GM19025 (cell line): ENCODE data around the gene KAT6B.
"Not testable (repeated sequence)": the region's sequence is repeated elsewhere in the genome, so short reads cannot be mapped to it uniquely, and the experiment has no call there.

ENCODE experiments used
- ATAC-seq: cut with Tn5 transposase; IDR thresholded peaks from one replicate; pipeline ENCODE4 v1.9.1; 2021; ENCODE audit warnings: mild to moderate bottlenecking, low read depth, moderate library complexity; ENCODE audit not compliant: unreplicated experiment

KAT6B gene

DNA sequence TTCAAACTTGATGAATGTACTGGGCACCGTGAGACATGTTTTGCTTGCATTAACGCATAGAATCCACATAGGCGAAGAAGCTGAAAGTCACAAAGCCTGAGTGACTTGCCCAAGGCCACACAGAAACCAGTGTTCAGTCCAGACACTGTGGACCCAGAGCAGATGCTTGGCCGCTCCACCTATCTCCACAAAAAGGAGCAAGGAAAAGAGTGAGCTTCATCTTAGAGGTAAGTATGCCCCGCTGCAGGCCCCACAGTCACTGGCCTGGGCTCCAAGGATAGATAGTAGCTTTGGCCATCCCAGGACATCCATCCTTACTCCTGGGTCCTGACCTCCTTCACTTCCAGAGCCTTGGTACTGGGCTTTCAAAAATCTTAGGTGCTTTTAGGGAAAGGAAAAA lies 224.9 kb downstream of the KAT6B start:
- no peak for ATAC-seq

DNA sequence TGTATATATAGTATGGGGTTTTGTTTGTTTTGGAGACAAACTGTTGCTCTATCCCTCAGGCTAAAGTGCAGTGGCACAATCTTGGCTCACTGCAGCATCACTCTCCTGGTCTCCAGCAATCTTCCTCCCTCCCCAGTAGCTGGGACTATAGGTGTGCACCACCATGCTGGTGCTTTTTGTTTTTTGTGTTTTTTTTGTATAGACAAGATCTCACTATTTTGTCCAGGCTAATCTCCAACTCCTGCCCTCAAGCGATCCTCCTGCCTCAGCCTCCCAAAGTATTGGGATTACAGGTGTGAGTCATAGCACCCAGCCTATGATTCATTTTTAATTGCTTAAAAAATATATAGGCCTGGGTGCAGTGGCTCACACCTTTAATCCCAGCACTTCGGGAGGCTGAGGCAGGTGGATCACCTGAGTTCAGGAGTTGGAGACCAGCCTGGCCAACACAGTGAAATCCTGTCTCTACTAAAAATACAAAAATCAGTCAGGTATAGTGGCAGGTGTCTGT lies 229.6 kb downstream of the KAT6B start:
- not testable (repeated sequence) for ATAC-seq

DNA sequence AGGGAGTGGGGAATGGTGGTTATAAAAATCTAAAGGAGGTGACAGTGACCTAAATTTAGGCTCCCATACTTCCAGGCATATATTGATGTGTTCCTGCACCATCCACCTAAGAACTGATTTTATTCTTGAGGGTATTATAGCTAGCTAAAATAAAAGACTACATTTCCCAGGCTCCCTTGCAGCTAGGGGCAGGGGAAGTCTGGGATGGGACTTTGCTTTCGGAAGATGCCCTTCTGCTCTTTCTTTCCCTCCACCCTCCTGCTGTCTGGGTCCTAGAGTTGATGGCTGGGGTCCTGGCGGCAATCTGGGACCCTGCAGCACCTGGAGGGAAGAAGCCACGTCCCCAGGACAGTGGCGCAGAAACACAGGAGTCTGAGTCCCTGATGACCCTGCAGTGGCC lies 231.3 kb downstream of the KAT6B start:
- no peak for ATAC-seq

DNA sequence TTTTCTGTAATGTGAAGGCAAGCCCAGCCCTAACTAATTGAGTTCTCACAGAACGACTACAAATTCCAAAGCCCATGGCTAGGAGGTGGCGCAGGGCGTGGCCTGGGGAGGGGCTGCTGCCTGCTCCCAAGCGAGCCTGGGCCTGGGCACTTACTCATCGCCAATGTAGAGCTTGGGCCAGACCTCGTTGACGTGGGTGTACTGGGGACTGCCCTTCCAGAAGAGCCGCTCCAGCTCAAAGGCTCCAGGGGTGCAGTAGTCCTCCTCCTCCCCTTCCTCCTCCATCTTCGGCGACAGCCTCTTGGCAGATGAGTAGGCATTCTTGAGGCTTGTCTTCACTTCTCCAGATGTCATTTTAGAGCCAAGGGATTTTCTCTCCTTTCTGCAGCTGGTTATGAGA lies 231.8 kb downstream of the KAT6B start:
- no peak for ATAC-seq

DNA sequence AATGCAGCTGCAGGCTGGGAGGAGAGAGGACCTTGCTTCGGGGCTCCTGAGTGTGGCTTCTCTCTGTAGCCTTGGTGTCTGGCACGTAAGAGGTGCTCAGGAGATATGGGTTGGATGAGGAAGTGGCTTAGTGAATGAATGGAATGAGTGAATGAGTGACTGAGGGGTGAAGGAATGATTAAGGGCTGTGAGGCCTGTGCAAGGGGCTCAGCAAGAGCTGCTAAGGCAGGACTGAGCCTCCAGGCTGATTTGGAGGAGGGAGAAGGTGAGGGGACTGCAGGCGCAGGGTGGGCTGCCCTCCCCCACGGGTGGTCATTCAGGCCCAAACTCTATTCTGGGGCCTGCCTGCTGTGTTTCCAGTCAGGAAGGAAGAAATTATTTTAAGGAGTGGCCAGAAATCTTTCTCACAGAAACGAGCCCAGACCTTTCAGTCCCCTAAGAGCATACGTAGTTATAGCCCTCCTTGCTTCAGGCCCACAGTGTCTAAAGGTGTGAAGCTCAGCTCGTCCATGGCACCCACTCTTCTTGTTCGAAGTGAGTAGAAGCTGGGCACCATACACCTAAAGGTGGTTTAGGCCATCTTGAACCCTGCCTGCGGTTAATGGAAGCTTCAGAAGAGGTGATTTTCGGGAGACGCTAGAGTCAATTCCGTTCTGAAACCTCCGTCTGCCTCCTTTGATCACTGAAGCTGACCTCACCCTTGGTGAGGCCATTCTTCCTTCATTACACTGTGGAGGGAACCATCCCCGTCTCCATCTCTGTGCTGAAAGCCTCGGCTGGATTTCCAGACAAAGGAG lies 235.5 kb downstream of the KAT6B start:
- ATAC-seq = no peak

DNA sequence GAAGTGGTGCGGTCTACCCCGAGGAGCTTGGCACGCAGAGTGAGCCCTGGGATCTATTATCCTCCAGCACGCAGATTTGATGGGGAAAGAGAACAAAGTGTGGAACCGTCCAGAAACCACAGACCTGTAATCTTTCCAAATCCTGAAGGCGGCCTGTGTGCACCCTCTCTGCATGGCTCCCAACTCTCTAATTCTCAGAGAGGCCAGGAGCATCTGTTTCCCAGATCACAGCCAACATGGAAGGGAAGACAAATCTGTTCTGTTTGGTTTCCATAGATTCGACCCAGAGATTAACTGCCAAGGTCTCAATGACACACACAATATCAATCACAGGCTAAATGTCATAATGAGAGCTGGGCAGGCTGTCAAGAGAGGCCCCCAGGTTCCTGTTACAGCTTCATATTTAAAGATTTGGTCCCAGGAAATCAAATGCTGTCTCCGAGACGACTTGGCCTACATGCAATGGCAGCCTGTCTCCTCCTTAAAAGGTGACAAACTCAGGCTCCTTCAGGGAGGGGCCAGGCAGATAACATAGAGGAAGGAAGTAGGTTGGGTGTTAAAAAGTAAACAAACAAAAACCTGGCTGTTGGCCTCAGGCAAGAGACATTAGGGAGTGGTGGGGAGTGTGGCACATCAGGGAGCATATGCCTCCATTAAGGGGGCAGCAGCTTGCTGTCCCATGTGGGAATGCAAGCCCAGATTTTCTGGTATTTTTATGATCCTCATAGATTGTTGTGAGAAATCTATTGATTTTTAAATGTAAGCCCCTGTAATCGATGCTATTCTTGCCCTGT lies 236.3 kb downstream of the KAT6B start:
- ATAC-seq = no peak

DNA sequence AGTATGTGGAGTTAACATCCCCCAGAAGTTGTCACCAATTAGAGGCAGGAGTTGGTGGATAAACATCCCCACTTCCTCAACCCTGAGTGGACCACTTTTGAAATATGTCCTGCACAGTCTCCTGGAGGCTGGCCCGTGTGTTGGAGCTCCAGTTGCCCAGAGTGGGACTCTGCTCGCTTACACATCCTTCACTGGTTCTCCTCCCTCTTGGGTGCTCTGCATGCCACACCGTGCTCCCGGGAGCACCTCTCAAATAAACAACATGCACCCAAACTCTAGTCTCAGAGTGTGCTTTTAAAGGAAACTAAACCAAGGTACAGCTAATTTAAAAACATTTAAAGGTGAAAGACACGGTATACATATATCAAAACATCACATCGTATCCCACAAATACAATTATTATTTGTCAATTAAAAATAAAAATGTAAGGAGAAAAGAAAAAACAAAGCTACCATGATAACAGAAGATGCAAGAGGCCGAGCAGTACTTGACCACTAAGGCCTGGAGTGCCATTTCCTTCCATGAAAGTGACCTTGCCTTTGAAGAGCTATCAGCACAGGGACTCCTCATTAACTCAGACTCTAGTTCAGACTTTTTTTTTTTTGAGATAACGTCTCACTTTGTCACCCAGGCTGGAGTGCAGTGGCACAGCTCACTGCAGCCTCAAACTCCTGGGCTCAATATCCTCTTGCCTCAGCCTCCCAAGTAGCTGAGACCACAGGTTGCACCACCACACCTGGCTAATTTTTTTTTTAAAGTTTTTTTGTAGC lies 237.2 kb downstream of the KAT6B start:
- no peak for ATAC-seq

DNA sequence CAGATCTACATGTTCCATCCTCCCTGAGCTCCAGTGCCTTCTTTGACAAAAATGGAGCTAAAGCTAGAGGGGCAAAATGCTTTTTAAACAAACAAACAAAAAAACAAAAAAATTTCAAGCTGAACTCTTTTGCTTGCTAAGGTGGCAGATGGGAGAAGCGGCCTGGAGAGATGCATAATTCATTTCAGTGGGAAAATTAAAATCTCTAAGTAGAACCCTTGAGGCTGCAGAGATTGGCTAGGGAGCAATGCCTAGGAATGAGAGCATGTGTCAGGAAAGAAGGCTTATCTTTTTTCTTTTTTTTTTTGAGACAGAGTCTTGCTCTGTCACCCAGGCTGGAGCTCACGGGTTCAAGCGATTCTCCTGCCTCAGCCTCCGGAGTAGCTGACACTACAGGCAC lies 238.7 kb downstream of the KAT6B start:
- ATAC-seq = no peak

DNA sequence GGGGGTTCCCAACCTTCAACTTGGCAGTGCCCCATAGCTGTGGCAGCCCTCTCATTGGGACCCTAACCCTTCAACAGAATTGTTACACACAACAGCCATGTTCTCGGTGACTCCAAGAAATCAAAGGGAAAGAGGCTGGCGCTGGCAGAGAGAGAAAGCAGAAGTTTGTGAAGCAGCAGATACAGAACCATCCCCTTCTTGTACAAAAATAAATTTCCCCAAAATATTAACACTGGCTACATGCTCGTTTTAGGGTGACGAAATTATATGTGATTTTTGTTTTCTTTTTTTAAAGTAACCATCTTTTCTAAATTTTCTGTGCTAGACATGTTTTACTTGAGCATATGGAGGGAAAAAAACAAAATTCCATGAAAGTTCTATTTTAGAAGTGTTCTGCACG lies 239.9 kb downstream of the KAT6B start:
- no peak for ATAC-seq

DNA sequence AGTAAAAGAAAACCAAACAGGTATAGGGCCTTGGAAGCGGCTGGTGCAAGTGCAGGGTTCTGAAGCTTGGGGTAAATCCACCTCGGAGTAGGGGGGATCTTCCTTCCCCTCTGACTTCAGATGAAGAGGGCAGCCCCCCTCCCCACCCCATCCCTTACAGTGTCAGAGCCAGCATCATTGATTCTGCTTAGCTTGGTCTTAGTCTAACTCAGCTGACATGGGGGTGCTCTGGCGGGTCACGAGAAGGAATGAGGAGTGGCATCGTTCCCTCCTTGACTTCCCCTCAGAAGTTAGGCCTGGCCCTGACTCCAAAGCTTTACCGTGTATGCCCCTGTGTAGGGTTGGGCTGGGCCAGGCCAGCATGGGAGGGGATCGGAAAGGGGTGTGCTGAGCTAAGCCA lies 240.9 kb downstream of the KAT6B start:
- no peak for ATAC-seq

DNA sequence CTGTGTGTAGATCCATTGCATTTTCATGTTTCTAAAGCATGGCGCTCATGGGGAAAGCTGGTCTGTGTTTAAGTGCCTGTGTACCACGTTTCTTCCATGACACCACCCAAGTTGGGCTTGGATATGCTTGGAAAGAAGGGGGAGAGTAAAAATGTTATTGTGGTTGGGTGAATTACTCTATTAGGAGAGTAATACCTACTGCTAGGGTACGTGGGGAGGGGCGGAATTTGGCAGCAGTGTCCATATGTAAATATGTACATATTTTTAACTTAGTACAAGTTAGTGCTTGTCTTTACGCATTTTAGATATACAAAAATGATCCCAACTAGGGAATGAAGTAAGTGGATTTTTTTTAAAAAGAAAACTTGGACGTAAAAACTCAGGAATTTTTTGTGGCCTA lies 242.1 kb downstream of the KAT6B start:
- ATAC-seq = no peak

DNA sequence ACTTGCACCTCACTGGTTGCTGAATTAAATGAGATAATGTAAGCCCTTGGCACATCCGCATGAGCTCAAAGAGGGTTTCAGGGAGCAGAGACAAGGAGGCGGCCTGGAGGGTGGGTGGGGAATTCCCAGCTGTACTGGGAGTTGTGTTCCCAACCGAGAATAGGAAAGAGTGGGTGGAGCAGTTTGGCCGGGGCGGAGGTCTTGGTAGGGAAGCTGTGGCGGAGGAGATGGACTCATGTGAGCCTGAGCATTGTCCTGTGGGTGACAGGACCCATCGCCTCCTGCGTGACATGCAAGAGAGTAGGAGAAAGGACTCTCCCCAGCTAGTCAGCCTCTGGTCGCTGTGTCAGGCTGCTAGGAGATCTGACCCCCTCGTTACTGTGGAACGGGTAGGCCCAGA lies 244.1 kb downstream of the KAT6B start:
- ATAC-seq = no peak

DNA sequence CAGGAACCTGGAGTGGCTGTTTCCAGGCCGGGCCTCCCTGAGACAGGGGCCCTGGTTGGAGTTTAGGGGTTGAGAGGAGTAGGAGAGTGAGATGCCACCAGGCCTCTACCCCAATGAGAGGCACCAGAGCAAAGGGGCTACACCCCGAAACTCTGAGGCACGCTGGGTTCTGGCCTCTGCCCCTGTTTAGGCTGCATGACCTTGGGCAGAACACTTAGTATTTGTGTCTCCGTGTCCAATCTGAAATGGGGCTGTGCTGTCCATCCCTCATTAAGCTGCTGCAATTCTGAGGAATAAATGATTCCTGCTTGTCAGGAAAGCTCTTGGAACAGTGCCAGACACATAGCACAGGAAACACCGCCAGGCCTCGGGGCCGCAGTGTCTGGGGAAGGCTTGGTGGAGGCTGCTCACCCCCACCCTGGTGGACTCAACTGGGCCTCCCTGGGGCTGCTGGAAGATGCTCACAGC lies 244.6 kb downstream of the KAT6B start:
- ATAC-seq = no peak

DNA sequence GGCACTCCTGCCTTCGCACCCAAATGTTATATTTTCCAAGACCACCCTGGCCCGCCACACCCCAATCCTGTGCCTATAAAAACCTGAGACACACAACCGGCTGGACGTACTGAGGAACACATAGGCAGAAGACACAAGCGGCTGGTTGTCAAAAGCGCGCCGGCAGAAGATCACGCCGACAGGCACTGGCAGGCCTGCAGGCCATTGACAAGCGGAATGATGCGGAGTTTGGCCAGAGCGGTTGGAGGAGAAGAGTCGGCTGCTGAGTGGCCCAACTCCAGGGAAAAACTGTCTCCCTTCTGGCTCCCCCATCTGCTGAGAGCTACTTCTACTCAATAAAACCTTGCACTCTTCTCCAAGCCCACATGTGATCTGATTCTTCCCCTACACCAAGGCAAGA lies 245.4 kb downstream of the KAT6B start:
- no peak for ATAC-seq

DNA sequence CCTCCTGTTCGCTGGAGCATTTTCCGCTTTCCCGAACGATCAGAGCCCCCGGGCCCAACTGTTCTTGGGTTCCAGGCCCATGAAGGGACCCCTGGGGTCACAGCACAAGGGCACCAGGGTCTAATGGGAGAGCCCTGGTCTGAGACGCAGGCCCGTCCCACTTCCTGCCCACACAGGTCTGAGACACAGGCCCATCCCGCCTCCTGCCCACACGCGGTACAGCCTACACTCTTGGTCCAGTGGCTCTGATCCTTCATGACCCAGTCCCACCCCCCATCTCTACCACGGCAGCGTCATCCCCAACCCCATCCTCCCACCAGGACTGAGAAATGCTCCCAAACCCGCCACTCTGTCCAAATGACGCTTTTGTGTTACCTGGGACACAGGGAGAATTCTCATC lies 246.3 kb downstream of the KAT6B start:
- ATAC-seq = no peak

DNA sequence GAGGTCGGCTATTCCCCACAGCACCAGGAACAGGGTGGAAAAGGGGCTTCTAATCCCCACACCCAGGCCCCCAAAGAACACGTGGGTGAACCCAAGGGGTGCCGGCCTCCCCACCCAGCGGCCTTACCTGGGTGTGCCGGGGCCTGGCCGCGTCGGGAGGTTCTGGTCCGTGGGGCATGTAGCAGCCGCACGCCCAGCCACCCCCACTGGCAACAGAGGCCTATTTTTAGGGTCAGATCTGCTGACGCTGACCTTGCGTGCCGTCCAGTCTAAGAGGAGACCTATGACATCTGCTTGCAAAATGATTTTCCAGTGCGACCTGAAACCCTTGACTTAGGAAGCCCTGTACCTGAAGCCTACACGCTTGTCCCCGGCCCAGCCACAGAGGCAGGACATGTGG lies 247.0 kb downstream of the KAT6B start:
- ATAC-seq = no peak

DNA sequence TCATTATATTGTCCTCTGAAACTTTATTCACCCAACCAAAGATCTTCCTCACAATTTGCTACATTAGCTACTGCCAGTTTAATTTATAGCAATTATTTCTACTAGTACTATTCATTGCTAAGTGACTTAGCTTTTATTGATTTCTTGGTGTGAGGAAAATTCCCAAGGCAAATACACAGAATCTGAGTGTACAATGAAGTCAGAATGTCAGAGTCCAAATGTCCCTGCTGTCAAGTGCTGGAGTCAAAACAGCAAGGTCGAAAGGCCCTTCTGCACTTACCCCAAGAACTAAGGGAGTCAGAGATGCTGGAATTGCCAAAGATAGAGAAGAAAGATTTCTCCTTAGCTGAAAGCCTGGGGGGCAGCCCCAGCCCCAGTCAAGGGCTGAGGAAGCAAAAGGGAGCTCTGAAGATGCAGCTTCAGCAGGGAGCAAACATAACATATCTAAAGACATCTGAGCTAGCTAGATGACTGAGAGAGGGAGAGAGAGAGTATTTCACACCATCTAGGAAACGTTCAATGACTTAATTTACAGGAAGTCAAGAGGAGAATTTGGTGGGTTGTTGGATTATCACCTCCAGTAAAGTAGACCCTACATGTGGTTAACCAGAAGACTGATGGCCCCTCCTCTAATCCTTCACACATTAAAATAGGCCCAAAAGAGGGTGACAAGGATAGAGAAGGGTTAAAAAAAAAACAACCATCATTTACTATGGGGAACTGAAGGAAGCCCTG lies 248.5 kb downstream of the KAT6B start:
- ATAC-seq = no peak

DNA sequence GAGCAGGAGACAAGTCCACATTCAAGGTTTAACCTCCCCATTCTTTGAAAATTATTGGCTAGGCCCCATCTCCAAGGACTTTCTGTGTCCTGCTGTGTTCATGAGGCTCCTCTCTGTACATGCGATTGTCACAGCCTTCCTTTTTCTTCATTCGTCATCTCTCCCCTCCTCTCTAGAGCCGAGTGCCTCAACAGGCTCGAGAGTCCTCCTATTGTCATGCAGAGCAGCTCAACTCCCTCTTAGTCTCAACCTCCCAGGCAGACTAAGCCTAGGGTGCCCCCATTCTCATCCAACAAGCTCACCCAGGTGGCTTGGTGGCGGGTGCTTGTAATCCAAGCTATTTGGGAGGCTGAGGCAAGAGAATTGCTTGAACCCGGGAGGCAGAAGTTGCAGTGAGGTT lies 249.9 kb downstream of the KAT6B start:
- ATAC-seq = no peak

DNA sequence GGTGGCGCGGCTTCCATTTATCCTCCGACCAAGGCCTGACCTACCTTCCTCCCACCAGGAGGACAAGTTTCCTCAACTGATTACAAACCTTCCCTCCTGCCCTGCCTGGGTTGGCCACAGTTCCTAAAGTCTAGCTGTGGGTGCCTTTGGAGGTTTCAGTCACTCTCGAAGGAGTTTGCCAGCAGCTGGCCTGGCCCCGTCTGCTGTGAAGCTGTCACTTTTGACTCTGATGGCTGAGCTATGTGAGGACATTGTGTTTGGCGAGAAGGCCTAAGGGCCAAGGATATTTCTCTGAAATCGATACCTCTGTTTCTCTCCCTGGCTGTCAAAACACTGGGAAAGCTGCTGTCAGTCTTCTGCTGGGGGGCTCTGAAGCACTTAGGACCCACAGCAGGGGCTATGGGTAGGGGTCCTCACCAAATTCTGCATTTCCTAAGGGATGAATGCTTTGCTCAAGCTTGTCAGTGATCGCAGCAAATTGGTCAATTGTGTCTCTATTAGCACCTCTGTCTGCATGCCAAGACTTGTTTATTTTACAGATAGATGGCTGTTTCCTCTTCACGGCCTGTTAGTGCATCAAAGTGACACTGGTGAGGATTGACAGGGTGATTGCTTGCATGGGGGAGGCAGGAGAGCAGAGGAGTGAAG lies 253.2 kb downstream of the KAT6B start:
- no peak for ATAC-seq

DNA sequence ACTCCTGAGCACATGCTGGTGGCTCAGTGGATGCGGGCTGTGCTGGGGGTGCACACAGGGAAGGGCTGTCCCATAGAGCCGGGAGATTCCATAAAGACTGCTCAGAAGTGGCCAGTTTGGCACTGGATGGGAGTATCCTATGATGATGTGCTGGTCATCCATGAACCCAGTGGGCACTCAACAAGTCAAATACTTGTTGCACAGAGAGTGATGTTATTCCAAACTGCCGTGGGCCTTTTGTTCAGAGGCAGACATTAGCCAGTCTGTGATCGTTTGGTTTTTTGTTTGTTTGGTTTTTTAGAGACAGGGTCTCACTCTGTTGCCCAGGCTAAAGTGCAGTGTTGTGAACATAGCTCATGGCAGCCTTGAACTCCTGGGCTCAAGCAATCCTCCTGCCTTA lies 254.2 kb downstream of the KAT6B start:
- ATAC-seq = no peak
